Left ventricle myocardium inferior (tissue), 1 donor: ENCODE measurements around the gene HJV. TPM values are rescaled to one million over a fixed set of nuclear protein-coding genes. Genes with fewer than 3 reads are reported as not detected.

Experiments
- DNase-seq: peaks from one replicate; pipeline ENCODE4 v3.0.0-alpha.2; 2020
- H3K27ac ChIP-seq: fragments of 200-600 bp; replicated peaks from 2 replicates; pipeline ENCODE4 v1.8.0; 2021
- H3K27me3 ChIP-seq: fragments of 200-600 bp; 2 replicates; pipeline ENCODE4 v1.8.0; 2021; ENCODE audit warnings: low read depth
- H3K36me3 ChIP-seq: fragments of 200-600 bp; 2 replicates; pipeline ENCODE4 v1.8.0; 2021
- H3K4me1 ChIP-seq: fragments of 200-600 bp; 2 replicates; pipeline ENCODE4 v1.8.0; 2021
- H3K4me3 ChIP-seq: fragments of 200-600 bp; 2 replicates; pipeline ENCODE4 v1.8.0; 2021; ENCODE audit warnings: mild to moderate bottlenecking, moderate library complexity
- H3K9me3 ChIP-seq: fragments of 200-600 bp; replicated peaks from 2 replicates; pipeline ENCODE4 v1.8.0; 2021
- intact Hi-C: fragments of 100-400 bp; cut with micrococcal nuclease; formaldehyde crosslinking; loops from one replicate; pipeline ENCODE4 v1.11.0; 2022
- total RNA-seq: library from RNA; stranded (reverse); fragmentation: NEBNext Ultra II Directional; extraction: Animal tissue kit (Norgen Biotek cat#: 25700); gene quantifications from one replicate; pipeline ENCODE4 v1.2.1, GENCODE V29; 2021
- TF ChIP-seq, protein P1 (sequence below): fragments of 200-600 bp; IDR thresholded peaks from 2 replicates; pipeline ENCODE4 v1.8.0; 2021; ENCODE audit warnings: antibody characterized with exemption, mild to moderate bottlenecking, borderline replicate concordance
- donor health status: DM: no; HTN: yes; CAD: no; lungs with severe emphysema.

Gene HJV
- total RNA-seq, 1 donor from 2014 or later: 90.3 TPM

- DNase-seq: peak; percentile 68
Observed at GRCh38 chr1:145977486-145978470, 43.8 kb downstream of the HJV start.

GRCh38 chr1:145977016-145977415 is 44.5 kb downstream of the HJV start:
- TF ChIP-seq, protein P1, sequence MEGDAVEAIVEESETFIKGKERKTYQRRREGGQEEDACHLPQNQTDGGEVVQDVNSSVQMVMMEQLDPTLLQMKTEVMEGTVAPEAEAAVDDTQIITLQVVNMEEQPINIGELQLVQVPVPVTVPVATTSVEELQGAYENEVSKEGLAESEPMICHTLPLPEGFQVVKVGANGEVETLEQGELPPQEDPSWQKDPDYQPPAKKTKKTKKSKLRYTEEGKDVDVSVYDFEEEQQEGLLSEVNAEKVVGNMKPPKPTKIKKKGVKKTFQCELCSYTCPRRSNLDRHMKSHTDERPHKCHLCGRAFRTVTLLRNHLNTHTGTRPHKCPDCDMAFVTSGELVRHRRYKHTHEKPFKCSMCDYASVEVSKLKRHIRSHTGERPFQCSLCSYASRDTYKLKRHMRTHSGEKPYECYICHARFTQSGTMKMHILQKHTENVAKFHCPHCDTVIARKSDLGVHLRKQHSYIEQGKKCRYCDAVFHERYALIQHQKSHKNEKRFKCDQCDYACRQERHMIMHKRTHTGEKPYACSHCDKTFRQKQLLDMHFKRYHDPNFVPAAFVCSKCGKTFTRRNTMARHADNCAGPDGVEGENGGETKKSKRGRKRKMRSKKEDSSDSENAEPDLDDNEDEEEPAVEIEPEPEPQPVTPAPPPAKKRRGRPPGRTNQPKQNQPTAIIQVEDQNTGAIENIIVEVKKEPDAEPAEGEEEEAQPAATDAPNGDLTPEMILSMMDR: no peak
- Histone ChIP-seq H3K27me3 (no peaks in the 10 kb centered on the region), H3K4me3 (no peak overlapping the region), H3K9me3 (no peaks in the 10 kb centered on the region), H3K36me3 (peaks cover 10% of the 10 kb centered on the region), H3K27ac (peak overlapping the region; percentile 99), H3K4me1 (peaks cover 49% of the 10 kb centered on the region)
- intact Hi-C loops: loop anchor here (5.0 to 10.0 kb wide), 2 partner anchors 35 to 62 kb away; partner anchors contain the start of genes ITGA10 and PEX11B
- DNase-seq: no peak

More at GRCh38 chr1:145977486-145978470, 43.8 kb downstream of the HJV start:
- H3K4me1 ChIP-seq: peaks cover 56% of the 10 kb centered on the region
- H3K27ac ChIP-seq: peak overlapping the region; percentile 99
- H3K4me3 ChIP-seq: peak overlapping the region; percentile 58
- no peaks in the 10 kb centered on the region for H3K9me3 ChIP-seq
- intact Hi-C loops: loop anchor here (5.0 to 10.0 kb wide), 2 partner anchors 35 to 63 kb away; partner anchors contain the start of genes ITGA10 and PEX11B
- H3K27me3 ChIP-seq: no peaks in the 10 kb centered on the region
- H3K36me3 ChIP-seq: peaks cover 10% of the 10 kb centered on the region
- TF ChIP-seq, protein P1: peak; percentile 91

DNA sequence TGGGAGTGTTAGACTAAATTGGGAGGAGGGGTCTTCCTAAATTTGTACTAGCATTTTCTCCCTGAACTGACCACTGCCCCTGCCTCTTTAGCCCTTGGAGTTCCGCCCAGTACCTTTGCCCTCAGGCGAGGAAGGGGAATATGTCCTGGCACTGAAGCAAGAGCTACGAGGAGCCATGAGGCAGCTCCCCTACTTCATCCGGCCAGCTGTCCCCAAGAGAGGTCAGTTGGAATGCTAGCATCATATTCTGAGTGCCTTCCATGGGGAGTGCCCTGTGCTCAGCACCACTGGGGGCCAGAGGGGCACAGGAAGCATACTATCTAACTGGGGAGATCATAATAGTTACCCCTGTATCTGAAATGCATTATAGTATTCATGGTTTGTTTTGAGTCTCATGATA is 46.3 kb downstream of the HJV start:
- H3K27ac ChIP-seq: no peak overlapping the region
- no peak for DNase-seq
- no peaks in the 10 kb centered on the region for H3K27me3 ChIP-seq
- TF ChIP-seq, protein P1: no peak
- intact Hi-C loops: loop anchor here (5.0 to 10.0 kb wide), 2 partner anchors 37 to 60 kb away; partner anchors contain the start of genes ITGA10 and PEX11B
- H3K4me3 ChIP-seq: no peak overlapping the region
- H3K36me3 ChIP-seq: peaks cover 10% of the 10 kb centered on the region
- peaks cover 31% of the 10 kb centered on the region for H3K4me1 ChIP-seq
- H3K9me3 ChIP-seq: no peaks in the 10 kb centered on the region

DNA sequence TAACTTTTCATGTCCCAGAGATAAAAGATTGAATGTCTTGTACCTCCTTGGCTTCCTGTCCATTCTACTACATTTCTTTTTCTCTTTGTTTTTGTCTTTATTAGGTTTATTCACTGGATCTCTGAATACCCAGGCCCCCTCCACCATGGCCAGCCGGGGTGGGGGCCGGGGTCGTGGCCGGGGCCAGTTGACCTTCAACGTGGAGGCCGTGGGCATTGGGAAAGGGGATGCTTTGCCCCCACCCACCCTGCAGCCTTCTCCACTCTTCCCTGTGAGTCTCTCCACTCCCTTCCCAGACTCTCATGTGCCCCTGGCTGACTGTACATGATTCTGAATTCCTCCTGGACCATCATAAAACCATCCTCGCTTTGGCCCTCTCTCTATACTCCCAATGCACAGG is 46.8 kb downstream of the HJV start:
- intact Hi-C loops: loop anchor here (5.0 to 10.0 kb wide), 2 partner anchors 38 to 60 kb away; partner anchors contain the start of genes ITGA10 and PEX11B
- H3K9me3 ChIP-seq: no peaks in the 10 kb centered on the region
- peaks cover 26% of the 10 kb centered on the region for H3K4me1 ChIP-seq
- H3K27ac ChIP-seq: no peak overlapping the region
- DNase-seq: no peak
- H3K36me3 ChIP-seq: peaks cover 10% of the 10 kb centered on the region
- TF ChIP-seq, protein P1: no peak
- no peaks in the 10 kb centered on the region for H3K27me3 ChIP-seq
- H3K4me3 ChIP-seq: no peak overlapping the region

GRCh38 chr1:145972580-145972979 is 49.0 kb downstream of the HJV start:
- Histone ChIP-seq H3K4me1 (peaks cover 14% of the 10 kb centered on the region), H3K27ac (no peak overlapping the region), H3K27me3 (no peaks in the 10 kb centered on the region), H3K36me3 (peaks cover 11% of the 10 kb centered on the region), H3K9me3 (peaks cover 1% of the 10 kb centered on the region), H3K4me3 (no peak overlapping the region)
- intact Hi-C loops: loop anchor here (10.0 kb wide), 1 partner anchor 58 kb away; the partner anchor contains the start of genes ITGA10 and PEX11B
- TF ChIP-seq, protein P1: no peak
- DNase-seq: no peak

Other genes starting within 250 kb of the HJV start
- 51.1 TPM for gene RNF115, start 197.6 kb downstream of the HJV start, total RNA-seq
- 13.4 TPM for gene POLR3C, start 197.5 kb downstream of the HJV start, total RNA-seq
- gene NUDT17, start 176.1 kb downstream of the HJV start, total RNA-seq: 2.2 TPM
- 14.6 TPM for gene PIAS3, start 162.7 kb downstream of the HJV start, total RNA-seq
- gene ANKRD35, start 135.9 kb downstream of the HJV start, total RNA-seq: 0.77 TPM
- gene ITGA10, start 111.7 kb downstream of the HJV start, total RNA-seq: 3.7 TPM
- gene PEX11B, start 103.0 kb downstream of the HJV start, total RNA-seq: 24.4 TPM
- gene RBM8A, start 94.3 kb downstream of the HJV start, total RNA-seq: 64.4 TPM
- gene LIX1L, start 63.7 kb downstream of the HJV start, total RNA-seq: 23.0 TPM
- 0.66 TPM for gene ANKRD34A, start 57.2 kb downstream of the HJV start, total RNA-seq
- gene POLR3GL, start 57.0 kb downstream of the HJV start, total RNA-seq: 45.6 TPM
- 753 TPM for gene TXNIP, start 25.2 kb downstream of the HJV start, total RNA-seq
- gene NBPF10, start 123.1 kb upstream of the HJV start, total RNA-seq: 0.69 TPM
- 9.3 TPM for gene NOTCH2NLA, start 207.3 kb upstream of the HJV start, total RNA-seq